Activated naive CD8-positive, alpha-beta T cell treated with anti-CD3 and anti-CD28 coated beads, Interleukin-2, amount 50 U/mL, for 24 hours (primary cell): ENCODE results near the gene RS1.

Experiments
- ATAC-seq: fragments of 150-1000 bp; cut with Tn5 transposase; one replicate; pipeline ENCODE4 v1.10.0; 2021
- DNase-seq: peaks from one replicate; pipeline ENCODE4 v3.0.0; 2021
- H3K27ac Mint-ChIP-seq: one replicate; pipeline ENCODE4 v1.8.0; 2021; ENCODE audit warnings: mild to moderate bottlenecking, mixed read lengths
- H3K27me3 Mint-ChIP-seq: one replicate; pipeline ENCODE4 v1.8.0; 2021; ENCODE audit warnings: mixed read lengths
- H3K36me3 Mint-ChIP-seq: one replicate; pipeline ENCODE4 v1.8.0; 2021; ENCODE audit warnings: low read depth, mixed read lengths
- H3K4me1 Mint-ChIP-seq: one replicate; pipeline ENCODE4 v1.8.0; 2021; ENCODE audit warnings: mixed read lengths
- H3K4me3 Mint-ChIP-seq: one replicate; pipeline ENCODE4 v1.8.0; 2021; ENCODE audit warnings: mild to moderate bottlenecking, moderate library complexity, mixed read lengths
- H3K9me3 Mint-ChIP-seq: one replicate; pipeline ENCODE4 v1.8.0; 2021; ENCODE audit warnings: mixed read lengths

RS1 gene

GRCh38 chrX:18591834-18592233 lies 80.1 kb downstream of the RS1 start:
- Mint-ChIP-seq H3K9me3 (no peaks in the 10 kb centered on the region), H3K27ac (no peak overlapping the region), H3K4me3 (no peak overlapping the region), H3K27me3 (no peaks in the 10 kb centered on the region), H3K36me3 (peaks cover 6% of the 10 kb centered on the region), H3K4me1 (no peaks in the 10 kb centered on the region)
- no peak for ATAC-seq
- no peak for DNase-seq
